BJ (cell line): ENCODE data around the gene GYG2. TPM values are rescaled to one million over a fixed set of nuclear protein-coding genes. Genes with fewer than 3 reads are reported as not detected.

Source experiments
- CTCF ChIA-PET: fragments of 350-600 bp; formaldehyde crosslinking; extraction: SDS; loops from one replicate; lab custom pipeline; 2021; ENCODE audit warnings: antibody characterized with exemption, inconsistent platforms; lab: Yijun Ruan, JAX
- POLR2A ChIA-PET: fragments of 300-600 bp; sonication (Branson Sonifier 250); formaldehyde crosslinking; extraction: SDS; loops from one replicate; lab custom pipeline; 2021; ENCODE audit warnings: antibody characterized with exemption; lab: Charles Lee
- DNase-seq: peaks from one replicate; pipeline ENCODE4 v3.0.0-alpha.2; 2011; ENCODE audit warnings: low read depth
- H3K27me3 ChIP-seq: 2 replicates; pipeline ENCODE4 v1.6.0; 2011; ENCODE audit warnings: low read length; ENCODE audit not compliant: control insufficient read depth, insufficient read depth
- H3K36me3 ChIP-seq: 2 replicates; pipeline ENCODE4 v1.5.1; 2011; ENCODE audit warnings: low read length; ENCODE audit not compliant: control insufficient read depth, insufficient read depth
- H3K4me3 ChIP-seq: 2 replicates; pipeline ENCODE4 v1.5.1; 2011; ENCODE audit warnings: low read depth, mild to moderate bottlenecking, control low read depth, low read length
- polyA plus RNA-seq: library from polyadenylated mRNA; depleted of rRNA; stranded (reverse); fragments of >200 nt; gene quantifications from 2 replicates; pipeline ENCODE4 v1.2.3, GENCODE V29; 2011
- TF ChIP-seq, protein P1 (sequence below): IDR thresholded peaks from 2 replicates; pipeline ENCODE4 v1.5.1; 2011; ENCODE audit warnings: low read depth, mild to moderate bottlenecking, control low read depth, inconsistent platforms, low read length, moderate library complexity; ENCODE audit not compliant: insufficient read depth

GYG2 gene
- polyA plus RNA-seq, 1 experiment: 9.3 TPM

DNA sequence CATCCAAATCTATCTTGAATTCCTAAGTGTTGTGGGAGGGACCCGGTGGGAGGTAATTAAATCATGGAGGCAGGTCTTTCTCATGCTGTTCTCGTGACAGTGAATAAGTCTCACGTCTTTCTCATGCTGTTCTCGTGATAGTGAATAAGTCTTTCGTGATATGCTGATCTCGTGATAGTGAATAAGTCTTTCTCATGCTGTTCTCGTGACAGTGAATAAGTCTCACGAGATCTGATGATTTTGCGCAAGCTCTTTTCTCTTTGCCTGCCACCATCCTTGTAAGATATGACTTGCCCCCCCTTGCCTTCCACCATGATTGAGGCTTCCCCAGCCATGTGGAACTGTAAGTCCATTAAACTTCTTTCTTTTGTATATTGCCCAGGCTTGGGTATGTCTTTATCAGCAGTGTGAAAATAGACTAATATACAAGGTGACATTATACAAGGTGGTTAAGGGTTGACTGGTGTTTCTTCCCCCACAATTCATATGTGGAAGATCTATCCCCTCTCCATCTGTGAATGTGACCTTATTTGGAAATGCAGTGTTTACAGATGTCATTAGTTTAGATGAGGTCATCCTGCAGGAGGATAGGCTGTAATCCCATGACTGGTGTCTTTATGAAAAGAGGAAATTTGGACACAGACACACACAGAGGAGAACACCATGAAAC is 72.8 kb downstream of the GYG2 start:
- ChIA-PET POLR2A (no interaction called here), CTCF (no interaction called here)
- DNase-seq: no peak

GRCh38 chrX:2902841-2903240 is 74.1 kb downstream of the GYG2 start:
- Histone ChIP-seq H3K36me3 (no peaks in the 10 kb centered on the region), H3K4me3 (no peak overlapping the region), H3K27me3 (no peaks in the 10 kb centered on the region)
- CTCF ChIA-PET: no interaction called here
- POLR2A ChIA-PET: no interaction called here
- TF ChIP-seq, protein P1, sequence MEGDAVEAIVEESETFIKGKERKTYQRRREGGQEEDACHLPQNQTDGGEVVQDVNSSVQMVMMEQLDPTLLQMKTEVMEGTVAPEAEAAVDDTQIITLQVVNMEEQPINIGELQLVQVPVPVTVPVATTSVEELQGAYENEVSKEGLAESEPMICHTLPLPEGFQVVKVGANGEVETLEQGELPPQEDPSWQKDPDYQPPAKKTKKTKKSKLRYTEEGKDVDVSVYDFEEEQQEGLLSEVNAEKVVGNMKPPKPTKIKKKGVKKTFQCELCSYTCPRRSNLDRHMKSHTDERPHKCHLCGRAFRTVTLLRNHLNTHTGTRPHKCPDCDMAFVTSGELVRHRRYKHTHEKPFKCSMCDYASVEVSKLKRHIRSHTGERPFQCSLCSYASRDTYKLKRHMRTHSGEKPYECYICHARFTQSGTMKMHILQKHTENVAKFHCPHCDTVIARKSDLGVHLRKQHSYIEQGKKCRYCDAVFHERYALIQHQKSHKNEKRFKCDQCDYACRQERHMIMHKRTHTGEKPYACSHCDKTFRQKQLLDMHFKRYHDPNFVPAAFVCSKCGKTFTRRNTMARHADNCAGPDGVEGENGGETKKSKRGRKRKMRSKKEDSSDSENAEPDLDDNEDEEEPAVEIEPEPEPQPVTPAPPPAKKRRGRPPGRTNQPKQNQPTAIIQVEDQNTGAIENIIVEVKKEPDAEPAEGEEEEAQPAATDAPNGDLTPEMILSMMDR: no peak
- no peak for DNase-seq

More for the DNA sequence above, 72.8 kb downstream of the GYG2 start:
- Histone ChIP-seq H3K27me3 (no peaks in the 10 kb centered on the region), H3K36me3 (no peaks in the 10 kb centered on the region), H3K4me3 (no peak overlapping the region)
- TF ChIP-seq, protein P1: no peak

- H3K27me3 ChIP-seq: no peaks in the 10 kb centered on the region
- POLR2A ChIA-PET: no interaction called here
- no peaks in the 10 kb centered on the region for H3K36me3 ChIP-seq
- CTCF ChIA-PET: interaction anchor here (1.4 kb wide), 1 partner anchor 9 kb away, joined by 4 read pairs; no protein-coding TSS in a partner anchor
- TF ChIP-seq, protein P1: no peak
- no peak for DNase-seq
- H3K4me3 ChIP-seq: no peak overlapping the region
Observed at GRCh38 chrX:2903366-2903765, 74.6 kb downstream of the GYG2 start.

DNA sequence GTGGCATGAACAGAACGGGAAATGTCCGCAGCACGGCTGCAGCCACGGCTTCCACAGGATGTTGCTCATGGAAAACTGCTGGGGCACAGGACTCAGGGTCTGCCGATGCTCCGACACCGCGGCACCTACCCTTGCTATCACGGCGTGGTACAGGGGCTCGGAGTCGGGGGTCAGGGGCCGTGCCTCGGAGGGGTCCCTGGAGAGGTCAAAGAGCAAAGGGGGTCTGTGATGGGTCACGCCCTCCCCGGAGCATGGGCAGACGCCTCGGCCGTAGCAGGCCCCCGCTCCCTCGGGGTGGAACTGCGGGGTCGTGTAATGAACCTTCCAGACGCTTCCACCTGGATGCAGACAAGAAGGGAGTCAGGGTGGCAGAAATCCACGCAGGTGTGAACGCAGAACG is 78.6 kb downstream of the GYG2 start:
- no peaks in the 10 kb centered on the region for H3K36me3 ChIP-seq
- CTCF ChIA-PET: no interaction called here

GRCh38 chrX:2908125-2908685 is 79.5 kb downstream of the GYG2 start:
- no peaks in the 10 kb centered on the region for H3K27me3 ChIP-seq
- no peak overlapping the region for H3K4me3 ChIP-seq
- TF ChIP-seq, protein P1: no peak
- CTCF ChIA-PET: no interaction called here
- POLR2A ChIA-PET: no interaction called here
- no peaks in the 10 kb centered on the region for H3K36me3 ChIP-seq
- no peak for DNase-seq

More for the DNA sequence above, 78.6 kb downstream of the GYG2 start:
- no peak overlapping the region for H3K4me3 ChIP-seq
- TF ChIP-seq, protein P1: no peak
- POLR2A ChIA-PET: no interaction called here
- DNase-seq: no peak
- H3K27me3 ChIP-seq: no peaks in the 10 kb centered on the region
